Lung (tissue), 12 donors: ENCODE results near the gene VCPKMT. TPM values are rescaled to one million over a fixed set of nuclear protein-coding genes. Genes with fewer than 3 reads are reported as not detected.

Experiments
- ATAC-seq: fragments of 200-7000 bp; cut with Tn5 transposase; one replicate; pipeline ENCODE4 v1.9.1; 2020; ENCODE audit warnings: moderate number of reproducible peaks; ENCODE audit not compliant: insufficient read depth, low FRiP score
- DNase-seq, 3 donors: peaks; one replicate each; pipeline ENCODE4 v3.0.0-alpha.2; 2013 to 2017
- H3K27ac ChIP-seq, 2 donors: one replicate each; pipeline ENCODE4 v1.5.1; 2013; ENCODE audit warnings: mild to moderate bottlenecking in 2 of 2, moderate library complexity in 2 of 2, control low read depth in 1 of 2, inconsistent platforms in 1 of 2, low read depth in 1 of 2, low read length in 1 of 2
- H3K27me3 ChIP-seq, 3 donors: one replicate each; pipeline ENCODE4 v1.5.1; 2013; ENCODE audit warnings: low read length in 2 of 3; ENCODE audit not compliant: control insufficient read depth in 3 of 3, insufficient read depth in 3 of 3
- H3K36me3 ChIP-seq, 4 donors: one replicate each; pipeline ENCODE4 v1.5.1; 2013; ENCODE audit warnings: low read length in 4 of 4, mild to moderate bottlenecking in 1 of 4, moderate library complexity in 1 of 4; ENCODE audit not compliant: control insufficient read depth in 4 of 4, insufficient read depth in 4 of 4
- H3K4me1 ChIP-seq, 5 donors: one replicate each; pipeline ENCODE4 v1.5.1; 2013; ENCODE audit warnings: low read length in 5 of 5, mild to moderate bottlenecking in 2 of 5, moderate library complexity in 1 of 5; ENCODE audit not compliant: control insufficient read depth in 5 of 5, insufficient read depth in 5 of 5
- H3K4me3 ChIP-seq: one replicate; pipeline ENCODE4 v1.5.1; 2013; ENCODE audit warnings: mild to moderate bottlenecking, control low read depth, moderate library complexity
- H3K9ac ChIP-seq, 2 donors: one replicate each; pipeline ENCODE4 v1.5.1; 2013; ENCODE audit warnings: low read length in 2 of 2, control low read depth in 1 of 2; ENCODE audit not compliant: insufficient read depth in 1 of 2
- H3K9me3 ChIP-seq, 4 donors: one replicate each; pipeline ENCODE4 v1.5.1; 2013; ENCODE audit warnings: low read length in 3 of 4, mild to moderate bottlenecking in 1 of 4, moderate library complexity in 1 of 4; ENCODE audit not compliant: control insufficient read depth in 4 of 4, insufficient read depth in 3 of 4
- WGBS, 2 donors: extraction: QIAGEN DNeasy Blood & Tissue Kit; methylation state at CpG; one replicate each; pipeline ENCODE4 v1.1.7; 2013; 5-methylcytosine and 5-hydroxymethylcytosine counted together
- polyA plus RNA-seq, 2 donors: library from polyadenylated mRNA; stranded (reverse); fragments of 200-250 nt; gene quantifications; one replicate each; pipeline ENCODE4 v1.2.1, GENCODE V29; 2013
- total RNA-seq, 2 donors: library from RNA; depleted of rRNA in 1 of 2; stranded (reverse); fragments of >200 nt in 1 of 2; gene quantifications; one replicate each; pipeline ENCODE4 v1.2.1, GENCODE V29; 2014 to 2021
- TF ChIP-seq, protein P1 (sequence below): IDR thresholded peaks from 2 replicates; pipeline ENCODE4 v1.5.1; 2012; ENCODE audit warnings: mild to moderate bottlenecking; ENCODE audit errors: control extremely low read depth, extremely low read depth
- donor health status: control.
- donor health status: control.
- donor health status: Bipolar disorder and iron deficiency.
- donor health status: healthy.
- donor health status: DM: yes; HTN: yes; CAD: no.

VCPKMT gene
- total and polyA plus RNA-seq, 4 donors = 5.9 to 17.6 (median 7.7) TPM

DNA sequence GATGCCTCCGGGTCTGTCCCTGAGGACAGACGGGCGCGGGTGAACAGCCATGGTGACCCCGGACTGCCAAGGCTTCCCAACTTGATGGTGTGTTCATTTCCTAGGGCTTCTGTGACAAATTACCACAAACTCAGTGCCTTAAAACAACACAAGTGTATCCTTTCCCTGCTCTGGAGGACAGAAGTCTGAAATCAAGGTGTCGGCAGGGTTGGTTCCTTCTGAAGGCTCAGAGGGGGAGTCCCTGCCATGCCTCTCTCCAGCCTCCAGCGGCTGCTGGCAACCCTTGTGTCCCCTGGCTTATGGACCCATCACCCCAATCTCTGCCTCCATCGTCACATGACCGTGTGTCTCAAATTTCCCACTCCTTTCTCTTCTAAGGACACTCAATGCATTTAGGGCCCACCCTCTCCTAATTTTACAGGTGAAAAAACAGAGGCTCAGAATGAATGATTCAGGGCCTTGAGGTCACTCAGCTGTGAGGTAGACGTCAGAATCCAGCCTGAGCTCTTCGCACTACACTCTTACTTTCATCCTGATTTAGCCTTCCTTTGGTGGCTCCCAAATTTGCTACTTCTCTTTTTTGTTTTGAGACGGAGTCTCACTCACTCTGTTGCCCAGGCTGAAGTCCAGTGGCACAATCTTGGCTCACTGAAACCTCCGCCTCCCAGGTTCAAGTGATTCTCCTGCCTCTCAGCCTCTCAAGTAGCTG, 45.4 kb downstream of the VCPKMT start:
- H3K27ac ChIP-seq = no peak overlapping the region
- H3K9ac ChIP-seq = no peak overlapping the region
- DNase-seq (no peak), ATAC-seq (no peak)
- no peaks in the 10 kb centered on the region for H3K9me3 ChIP-seq
- no peaks in the 10 kb centered on the region for H3K27me3 ChIP-seq
- H3K4me1 ChIP-seq = no peaks in the 10 kb centered on the region
- 81 to 86% methylated on average over 13 of the region's 13 CpGs for WGBS, 2 donors
- TF ChIP-seq, protein P1, sequence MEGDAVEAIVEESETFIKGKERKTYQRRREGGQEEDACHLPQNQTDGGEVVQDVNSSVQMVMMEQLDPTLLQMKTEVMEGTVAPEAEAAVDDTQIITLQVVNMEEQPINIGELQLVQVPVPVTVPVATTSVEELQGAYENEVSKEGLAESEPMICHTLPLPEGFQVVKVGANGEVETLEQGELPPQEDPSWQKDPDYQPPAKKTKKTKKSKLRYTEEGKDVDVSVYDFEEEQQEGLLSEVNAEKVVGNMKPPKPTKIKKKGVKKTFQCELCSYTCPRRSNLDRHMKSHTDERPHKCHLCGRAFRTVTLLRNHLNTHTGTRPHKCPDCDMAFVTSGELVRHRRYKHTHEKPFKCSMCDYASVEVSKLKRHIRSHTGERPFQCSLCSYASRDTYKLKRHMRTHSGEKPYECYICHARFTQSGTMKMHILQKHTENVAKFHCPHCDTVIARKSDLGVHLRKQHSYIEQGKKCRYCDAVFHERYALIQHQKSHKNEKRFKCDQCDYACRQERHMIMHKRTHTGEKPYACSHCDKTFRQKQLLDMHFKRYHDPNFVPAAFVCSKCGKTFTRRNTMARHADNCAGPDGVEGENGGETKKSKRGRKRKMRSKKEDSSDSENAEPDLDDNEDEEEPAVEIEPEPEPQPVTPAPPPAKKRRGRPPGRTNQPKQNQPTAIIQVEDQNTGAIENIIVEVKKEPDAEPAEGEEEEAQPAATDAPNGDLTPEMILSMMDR = no peak
- H3K4me3 ChIP-seq = no peak overlapping the region
- H3K36me3 ChIP-seq = no peaks in the 10 kb centered on the region

DNA sequence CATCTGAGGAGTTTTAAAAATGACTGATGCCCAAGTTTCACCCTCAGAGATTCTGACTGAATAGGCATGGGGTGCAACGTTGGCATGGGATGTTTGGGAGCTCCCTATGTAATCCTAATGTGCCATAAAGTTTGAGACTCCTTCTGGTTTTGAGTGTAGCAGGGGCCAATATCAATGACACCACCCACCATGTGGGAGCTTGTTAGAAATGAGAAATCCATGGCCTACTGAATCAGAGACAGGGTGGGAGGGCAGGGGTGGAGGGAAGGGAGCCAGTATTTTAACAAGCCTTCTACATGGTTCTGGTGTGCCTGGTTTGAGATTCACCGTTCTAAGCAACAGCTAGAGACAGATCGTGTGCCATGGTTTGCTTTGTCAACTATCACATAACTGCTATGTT, 46.1 kb downstream of the VCPKMT start:
- Histone ChIP-seq H3K36me3 (no peaks in the 10 kb centered on the region), H3K9ac (no peak overlapping the region), H3K4me1 (no peaks in the 10 kb centered on the region), H3K27me3 (no peaks in the 10 kb centered on the region), H3K9me3 (no peaks in the 10 kb centered on the region), H3K4me3 (no peak overlapping the region), H3K27ac (no peak overlapping the region)
- DNase-seq (no peak), ATAC-seq (no peak)
- TF ChIP-seq, protein P1 = no peak
- WGBS, 2 donors = 87 to 95% methylated on average over 3 of the region's 3 CpGs

DNA sequence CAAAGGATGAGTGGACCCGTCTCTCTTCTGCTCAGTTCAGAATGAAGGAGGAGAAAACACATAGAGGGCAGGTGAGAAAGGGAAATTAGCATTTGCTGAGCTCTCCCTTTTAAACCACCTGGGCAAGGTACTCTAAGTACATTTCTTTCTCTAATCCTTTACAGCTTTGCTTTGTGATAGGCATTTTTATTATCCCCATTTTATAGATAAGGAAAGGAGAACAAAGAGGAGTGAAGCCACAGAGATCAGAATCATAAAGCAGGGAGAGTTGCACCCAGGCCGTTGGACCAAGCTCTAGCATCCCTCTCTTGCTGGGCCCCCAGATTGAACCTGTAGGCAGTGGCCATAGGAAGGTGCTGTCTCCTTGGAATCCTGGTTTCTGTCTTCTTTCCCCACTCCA, 47.0 kb downstream of the VCPKMT start:
- Histone ChIP-seq H3K27ac (no peak overlapping the region), H3K9ac (no peak overlapping the region), H3K4me1 (no peaks in the 10 kb centered on the region), H3K36me3 (no peaks in the 10 kb centered on the region), H3K27me3 (no peaks in the 10 kb centered on the region), H3K4me3 (no peak overlapping the region), H3K9me3 (no peaks in the 10 kb centered on the region)
- TF ChIP-seq, protein P1 = no peak
- DNase-seq (no peak), ATAC-seq (no peak)
- WGBS, 2 donors = 79 to 83% methylated on average over 2 of the region's 2 CpGs

DNA sequence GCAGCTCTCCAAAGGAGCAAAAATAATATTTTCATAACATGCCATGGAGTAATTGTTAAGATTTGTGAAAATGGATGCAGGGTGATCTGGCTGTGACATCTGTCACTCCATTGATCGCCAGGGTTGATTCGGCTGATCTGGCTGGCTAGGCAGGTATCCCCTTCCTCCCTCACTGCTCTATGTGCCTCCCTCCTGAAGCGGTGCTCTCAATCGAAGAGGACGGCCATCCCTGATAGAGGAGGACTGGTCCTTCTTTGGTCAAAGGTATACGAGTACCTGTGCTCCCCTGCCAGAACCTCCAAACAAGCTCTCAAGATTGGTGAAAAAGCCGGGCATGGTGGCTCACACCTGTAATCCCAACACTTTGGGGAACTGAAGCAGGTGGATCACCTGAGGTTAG, 47.9 kb downstream of the VCPKMT start:
- Histone ChIP-seq H3K9ac (no peak overlapping the region), H3K9me3 (no peaks in the 10 kb centered on the region), H3K27ac (no peak overlapping the region), H3K27me3 (no peaks in the 10 kb centered on the region), H3K4me3 (no peak overlapping the region), H3K36me3 (no peaks in the 10 kb centered on the region), H3K4me1 (no peaks in the 10 kb centered on the region)
- 97 to 98% methylated on average over 7 of the region's 7 CpGs for WGBS, 2 donors
- DNase-seq (no peak), ATAC-seq (no peak)
- TF ChIP-seq, protein P1 = no peak
